ENCODE data around the gene IKZF4.

Gene IKZF4

DNA sequence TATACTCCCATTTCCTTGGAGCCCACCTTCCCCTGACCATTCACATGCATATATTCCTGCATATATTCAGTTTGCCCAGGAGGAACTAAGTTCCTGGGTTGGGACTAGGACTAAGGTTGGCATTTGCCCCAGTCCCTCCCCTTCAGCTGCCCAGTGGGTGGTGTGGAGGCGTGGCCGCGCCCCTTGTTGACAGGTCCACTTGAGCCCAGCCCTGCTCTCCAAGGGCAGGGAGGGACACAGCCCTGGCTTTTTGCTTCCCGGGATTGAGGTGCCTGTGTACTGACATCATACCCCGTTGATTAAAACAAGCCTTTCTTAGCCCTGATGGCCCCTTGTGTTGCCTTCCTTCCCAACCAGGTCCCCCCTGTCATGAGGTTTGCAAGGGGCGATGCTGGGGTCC, 66.4 kb downstream of the IKZF4 start:
- H3K4me3 ChIP-seq (replicated peaks; ENCODE audit: insufficient read depth, low read length), result no peak overlapping the region
- no peak for DNase-seq (ENCODE audit: low read depth in 1 of 2, low spot score in 1 of 2)
- H3K27me3 ChIP-seq (ENCODE audit: insufficient read depth, poor library complexity, severe bottlenecking), result no peaks in the 10 kb centered on the region
- H3K27ac ChIP-seq (replicated peaks), result no peak overlapping the region
- TF ChIP-seq, protein P1, sequence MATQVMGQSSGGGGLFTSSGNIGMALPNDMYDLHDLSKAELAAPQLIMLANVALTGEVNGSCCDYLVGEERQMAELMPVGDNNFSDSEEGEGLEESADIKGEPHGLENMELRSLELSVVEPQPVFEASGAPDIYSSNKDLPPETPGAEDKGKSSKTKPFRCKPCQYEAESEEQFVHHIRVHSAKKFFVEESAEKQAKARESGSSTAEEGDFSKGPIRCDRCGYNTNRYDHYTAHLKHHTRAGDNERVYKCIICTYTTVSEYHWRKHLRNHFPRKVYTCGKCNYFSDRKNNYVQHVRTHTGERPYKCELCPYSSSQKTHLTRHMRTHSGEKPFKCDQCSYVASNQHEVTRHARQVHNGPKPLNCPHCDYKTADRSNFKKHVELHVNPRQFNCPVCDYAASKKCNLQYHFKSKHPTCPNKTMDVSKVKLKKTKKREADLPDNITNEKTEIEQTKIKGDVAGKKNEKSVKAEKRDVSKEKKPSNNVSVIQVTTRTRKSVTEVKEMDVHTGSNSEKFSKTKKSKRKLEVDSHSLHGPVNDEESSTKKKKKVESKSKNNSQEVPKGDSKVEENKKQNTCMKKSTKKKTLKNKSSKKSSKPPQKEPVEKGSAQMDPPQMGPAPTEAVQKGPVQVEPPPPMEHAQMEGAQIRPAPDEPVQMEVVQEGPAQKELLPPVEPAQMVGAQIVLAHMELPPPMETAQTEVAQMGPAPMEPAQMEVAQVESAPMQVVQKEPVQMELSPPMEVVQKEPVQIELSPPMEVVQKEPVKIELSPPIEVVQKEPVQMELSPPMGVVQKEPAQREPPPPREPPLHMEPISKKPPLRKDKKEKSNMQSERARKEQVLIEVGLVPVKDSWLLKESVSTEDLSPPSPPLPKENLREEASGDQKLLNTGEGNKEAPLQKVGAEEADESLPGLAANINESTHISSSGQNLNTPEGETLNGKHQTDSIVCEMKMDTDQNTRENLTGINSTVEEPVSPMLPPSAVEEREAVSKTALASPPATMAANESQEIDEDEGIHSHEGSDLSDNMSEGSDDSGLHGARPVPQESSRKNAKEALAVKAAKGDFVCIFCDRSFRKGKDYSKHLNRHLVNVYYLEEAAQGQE (IDR thresholded peaks at IDR 0.05; ENCODE audit: insufficient replicate concordance, low read depth), result no peak
- TF ChIP-seq, protein P2, sequence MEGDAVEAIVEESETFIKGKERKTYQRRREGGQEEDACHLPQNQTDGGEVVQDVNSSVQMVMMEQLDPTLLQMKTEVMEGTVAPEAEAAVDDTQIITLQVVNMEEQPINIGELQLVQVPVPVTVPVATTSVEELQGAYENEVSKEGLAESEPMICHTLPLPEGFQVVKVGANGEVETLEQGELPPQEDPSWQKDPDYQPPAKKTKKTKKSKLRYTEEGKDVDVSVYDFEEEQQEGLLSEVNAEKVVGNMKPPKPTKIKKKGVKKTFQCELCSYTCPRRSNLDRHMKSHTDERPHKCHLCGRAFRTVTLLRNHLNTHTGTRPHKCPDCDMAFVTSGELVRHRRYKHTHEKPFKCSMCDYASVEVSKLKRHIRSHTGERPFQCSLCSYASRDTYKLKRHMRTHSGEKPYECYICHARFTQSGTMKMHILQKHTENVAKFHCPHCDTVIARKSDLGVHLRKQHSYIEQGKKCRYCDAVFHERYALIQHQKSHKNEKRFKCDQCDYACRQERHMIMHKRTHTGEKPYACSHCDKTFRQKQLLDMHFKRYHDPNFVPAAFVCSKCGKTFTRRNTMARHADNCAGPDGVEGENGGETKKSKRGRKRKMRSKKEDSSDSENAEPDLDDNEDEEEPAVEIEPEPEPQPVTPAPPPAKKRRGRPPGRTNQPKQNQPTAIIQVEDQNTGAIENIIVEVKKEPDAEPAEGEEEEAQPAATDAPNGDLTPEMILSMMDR (IDR thresholded peaks at IDR 0.05; ENCODE audit: insufficient read depth, low read length), result no peak
- no peak for TF ChIP-seq GABPA (IDR thresholded peaks at IDR 0.05; ENCODE audit: low read depth)
- no peak for TF ChIP-seq SPI1 (IDR thresholded peaks at IDR 0.05; ENCODE audit: borderline replicate concordance, low read depth)
- no peak for TF ChIP-seq POLR2AphosphoS5 (IDR thresholded peaks at IDR 0.05; ENCODE audit: low read depth)
